ENCODE results near the gene PDGFRB.

GRCh38 chr5:150142185-150142958 is 13.3 kb downstream of the PDGFRB start:
- TF ChIP-seq CTCF (conservative IDR thresholded peaks at IDR 0.05 in 1 of 2, IDR thresholded peaks at IDR 0.05 in 1 of 2; ENCODE audit: extremely low read depth in 1 of 2, insufficient read depth in 1 of 2, low read depth in 1 of 2, low read length in 2 of 2): no peak
- TF ChIP-seq EZH2 (IDR thresholded peaks at IDR 0.05; ENCODE audit: borderline replicate concordance, low read length): no peak
